Measurements from ENCODE around the gene CLHC1.
"Not testable (repeated sequence)": the region's sequence is repeated elsewhere in the genome, so short reads cannot be mapped to it uniquely, and the experiment has no call there.

CLHC1 gene

DNA sequence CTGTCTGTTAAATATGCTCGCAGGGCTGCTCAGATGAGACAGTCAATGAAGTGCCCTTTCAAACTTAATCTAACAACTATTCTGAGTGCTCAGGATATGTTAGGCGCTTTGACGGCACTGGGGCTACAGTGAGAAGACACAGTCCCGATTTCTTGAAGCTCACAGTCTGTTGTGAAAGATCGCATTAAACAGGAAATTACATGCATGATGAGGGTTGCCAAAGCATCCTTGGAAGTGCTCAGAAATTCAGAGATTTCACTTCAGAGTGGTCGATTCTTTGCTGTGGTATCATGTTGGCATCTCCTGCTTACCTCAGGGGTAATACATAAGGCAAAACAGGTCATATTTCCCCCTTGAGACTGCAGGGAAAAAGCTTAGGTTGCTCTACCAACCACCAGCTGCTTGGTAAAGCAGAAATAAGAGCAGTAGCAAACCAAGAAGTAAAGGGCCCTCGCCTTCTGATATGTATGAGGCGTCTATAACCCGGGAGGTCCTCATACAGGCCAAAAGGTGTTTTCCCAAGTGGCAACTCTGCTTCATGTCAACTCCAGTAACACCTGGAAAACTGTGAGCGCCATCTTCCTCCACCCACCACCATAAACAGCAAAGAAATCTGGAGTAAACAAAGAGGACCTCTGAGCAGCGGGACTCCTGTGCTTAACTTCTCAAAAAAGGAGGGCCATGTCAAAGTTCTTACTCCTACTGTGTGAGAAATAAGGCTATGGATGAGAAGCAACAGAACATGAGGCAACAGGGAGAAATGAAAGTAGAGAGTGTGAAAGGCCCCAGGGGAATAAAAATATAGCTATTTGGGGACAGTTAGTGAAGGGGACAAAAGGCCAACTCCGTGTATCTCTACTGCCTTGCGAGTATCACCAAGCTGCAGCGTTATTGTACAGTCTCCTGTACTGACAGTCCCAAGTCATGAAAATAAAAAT, 79.3 kb downstream of the CLHC1 start:
- no peak for DNase-seq

DNA sequence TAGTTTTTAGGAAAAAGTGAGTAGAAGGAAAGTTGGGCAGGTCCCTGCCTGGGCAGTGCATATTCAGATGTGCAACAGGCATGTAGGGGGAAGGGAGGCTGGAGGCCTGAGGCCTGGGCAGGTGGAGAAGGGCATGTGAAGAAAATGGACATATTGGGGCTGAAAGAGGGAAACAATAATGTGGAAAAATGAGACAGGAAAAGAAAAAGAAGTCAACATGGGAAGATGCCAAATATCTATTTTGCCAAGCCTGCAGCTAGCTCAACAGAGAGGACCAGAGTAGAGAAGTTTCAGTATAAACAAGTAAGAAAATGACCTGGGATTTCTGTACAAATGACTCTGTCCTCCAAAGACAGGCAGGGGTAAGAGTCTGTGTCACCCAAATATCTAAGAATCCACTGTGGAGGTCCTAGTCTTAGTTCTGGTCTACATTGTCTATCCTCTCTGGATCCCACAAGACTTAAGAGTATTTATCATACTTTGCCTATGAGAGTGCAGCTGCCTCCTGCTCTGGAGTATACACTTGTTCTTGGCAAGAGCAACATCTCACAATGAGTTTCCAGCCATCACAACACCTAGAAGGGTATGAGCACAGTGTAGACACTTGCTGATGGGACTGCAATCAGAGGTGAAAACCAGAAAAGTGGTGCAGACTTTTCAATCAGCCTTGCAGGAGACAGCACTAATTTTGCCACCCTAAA, 80.2 kb downstream of the CLHC1 start:
- no peak for DNase-seq

DNA sequence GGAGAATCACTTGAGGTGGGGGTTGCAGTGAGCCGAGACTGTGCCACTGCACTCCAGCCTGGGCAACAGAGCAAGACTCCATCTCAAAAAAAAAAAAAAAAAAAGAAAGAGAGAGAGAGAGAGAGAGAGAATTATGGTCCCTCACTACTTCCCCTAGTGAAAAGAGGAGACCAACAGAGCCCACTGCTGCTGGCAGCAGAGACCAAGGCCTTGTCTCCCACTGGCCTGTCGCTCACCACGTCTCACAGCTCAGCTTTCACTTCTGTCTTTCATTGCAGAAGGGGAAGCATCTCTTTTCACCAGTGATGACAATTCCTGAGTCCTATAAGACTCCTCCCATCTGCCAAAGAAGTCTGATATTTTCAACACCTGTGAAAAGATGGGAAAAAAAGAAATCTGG, 81.3 kb downstream of the CLHC1 start:
- DNase-seq = no peak

DNA sequence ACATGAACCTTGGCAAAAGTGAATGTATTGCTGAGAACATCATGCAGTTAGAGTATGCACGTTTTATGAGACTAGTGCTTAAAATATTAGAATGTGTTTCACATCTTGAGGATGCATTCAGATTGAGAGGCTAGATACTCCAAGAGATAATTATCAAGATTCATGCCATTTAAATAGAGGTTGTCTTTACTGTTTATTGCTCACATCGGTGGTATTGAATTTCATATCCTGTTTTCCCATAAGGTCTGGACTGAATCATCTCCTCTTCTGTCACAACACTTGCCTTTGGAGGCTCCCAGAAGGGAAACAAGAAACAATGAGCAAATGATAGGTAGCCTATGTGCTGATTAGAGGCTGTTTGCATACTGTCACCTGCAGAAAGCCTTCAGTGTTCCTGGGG, 83.8 kb downstream of the CLHC1 start:
- peak; percentile 52 for DNase-seq

DNA sequence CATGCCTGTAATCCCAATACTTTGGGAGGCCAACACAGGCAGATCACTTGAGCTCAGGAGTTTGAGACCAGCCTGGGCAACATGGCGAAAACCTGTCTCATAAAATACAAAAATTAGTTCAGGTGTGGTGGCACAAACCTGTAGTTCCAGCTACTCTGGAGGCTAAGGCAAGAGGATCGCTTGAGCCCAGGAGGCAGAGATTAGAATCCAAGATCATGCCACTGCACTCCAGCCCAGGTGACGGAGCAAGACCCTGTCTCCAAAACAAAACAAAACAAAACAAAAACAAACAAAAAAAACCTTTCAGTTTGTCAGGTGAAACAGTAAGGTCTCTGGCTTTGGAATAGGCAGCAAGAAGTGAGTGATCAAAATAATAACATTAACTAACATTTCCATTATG, 84.6 kb downstream of the CLHC1 start:
- no peak for DNase-seq

DNA sequence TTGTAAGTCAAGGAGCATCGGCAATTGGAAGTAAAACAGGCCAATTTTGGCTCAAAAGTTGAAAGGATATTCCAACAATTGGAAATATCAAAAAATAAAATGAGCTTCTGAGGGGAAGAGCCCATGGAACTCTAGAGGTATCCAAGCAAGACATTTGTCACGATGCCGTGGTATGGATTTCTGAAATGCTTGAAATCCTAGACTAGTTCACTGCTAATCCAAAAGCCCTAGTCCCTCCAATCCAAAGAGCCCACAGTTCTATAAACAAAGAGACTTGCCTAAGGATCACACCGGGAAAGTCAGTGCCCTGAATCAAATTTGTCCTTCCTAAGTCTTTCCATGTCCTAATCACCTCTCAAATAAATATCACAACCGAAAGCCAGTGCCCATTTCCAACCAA, 85.1 kb downstream of the CLHC1 start:
- no peak for DNase-seq

- DNase-seq = no peak
Measured at GRCh38 chr2:55146263-55146662, 85.8 kb downstream of the CLHC1 start.

DNA sequence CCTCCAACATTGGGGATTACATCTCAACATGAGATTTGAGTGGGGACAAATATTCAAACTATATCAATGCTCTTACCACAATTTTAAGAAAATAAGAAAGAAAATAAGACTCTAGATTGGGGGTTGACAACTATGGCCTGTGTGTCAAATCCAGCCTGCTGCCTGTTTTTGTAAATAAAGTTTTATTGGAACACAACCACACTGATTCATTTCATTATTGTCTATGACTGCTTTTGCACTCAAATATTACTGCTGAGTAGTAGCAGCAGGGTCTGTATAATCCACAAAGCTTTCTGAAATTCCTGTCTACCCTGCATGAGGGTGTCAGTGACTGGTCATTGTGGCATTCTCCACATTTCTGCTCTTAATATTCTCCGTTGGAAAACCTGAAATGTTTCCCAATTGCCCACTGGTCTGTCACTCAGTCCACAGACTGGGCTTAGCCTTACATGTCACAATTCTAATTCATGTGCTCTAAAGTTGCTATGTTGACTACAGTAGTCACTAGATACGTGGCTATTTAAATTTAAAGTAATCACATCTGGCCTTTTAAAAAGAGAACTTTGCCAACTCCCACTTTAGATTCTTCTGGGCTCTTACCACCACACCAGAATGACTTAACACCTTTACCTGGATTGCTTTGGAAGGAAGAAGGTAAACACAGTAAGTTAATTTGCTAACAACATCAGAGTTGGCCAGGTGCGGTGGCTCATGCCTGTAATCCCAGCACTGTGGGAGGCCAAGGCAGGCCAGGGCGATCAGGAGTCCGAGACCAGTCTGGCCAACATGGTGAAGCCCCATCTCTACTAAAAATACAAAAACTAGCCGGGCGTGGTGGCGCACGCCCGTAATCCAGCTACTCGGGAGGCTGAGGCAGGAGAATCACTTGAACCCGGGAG, 86.9 kb downstream of the CLHC1 start:
- peak; percentile 37 for DNase-seq

DNA sequence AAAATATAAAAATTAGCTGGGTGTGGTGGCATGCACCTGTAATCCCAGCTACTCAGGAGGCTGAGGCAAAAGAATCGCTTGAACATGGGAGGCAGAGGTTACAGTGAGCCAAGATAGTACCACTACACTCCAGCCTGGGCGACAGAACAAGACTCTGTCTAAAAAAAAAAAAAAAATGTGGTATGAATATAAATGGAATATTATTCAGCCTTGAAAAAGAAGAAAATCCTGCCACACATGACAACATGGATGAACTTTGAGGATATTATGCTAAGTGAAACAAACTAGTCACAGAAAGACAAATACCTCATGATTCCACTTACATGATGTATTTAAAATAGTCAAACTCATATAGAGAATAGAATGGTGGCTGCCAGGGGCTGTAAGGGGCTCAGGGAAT, 88.4 kb downstream of the CLHC1 start:
- DNase-seq = not testable (repeated sequence)

- no peak for DNase-seq
Measured at GRCh38 chr2:55142518-55142917, 89.6 kb downstream of the CLHC1 start.

DNA sequence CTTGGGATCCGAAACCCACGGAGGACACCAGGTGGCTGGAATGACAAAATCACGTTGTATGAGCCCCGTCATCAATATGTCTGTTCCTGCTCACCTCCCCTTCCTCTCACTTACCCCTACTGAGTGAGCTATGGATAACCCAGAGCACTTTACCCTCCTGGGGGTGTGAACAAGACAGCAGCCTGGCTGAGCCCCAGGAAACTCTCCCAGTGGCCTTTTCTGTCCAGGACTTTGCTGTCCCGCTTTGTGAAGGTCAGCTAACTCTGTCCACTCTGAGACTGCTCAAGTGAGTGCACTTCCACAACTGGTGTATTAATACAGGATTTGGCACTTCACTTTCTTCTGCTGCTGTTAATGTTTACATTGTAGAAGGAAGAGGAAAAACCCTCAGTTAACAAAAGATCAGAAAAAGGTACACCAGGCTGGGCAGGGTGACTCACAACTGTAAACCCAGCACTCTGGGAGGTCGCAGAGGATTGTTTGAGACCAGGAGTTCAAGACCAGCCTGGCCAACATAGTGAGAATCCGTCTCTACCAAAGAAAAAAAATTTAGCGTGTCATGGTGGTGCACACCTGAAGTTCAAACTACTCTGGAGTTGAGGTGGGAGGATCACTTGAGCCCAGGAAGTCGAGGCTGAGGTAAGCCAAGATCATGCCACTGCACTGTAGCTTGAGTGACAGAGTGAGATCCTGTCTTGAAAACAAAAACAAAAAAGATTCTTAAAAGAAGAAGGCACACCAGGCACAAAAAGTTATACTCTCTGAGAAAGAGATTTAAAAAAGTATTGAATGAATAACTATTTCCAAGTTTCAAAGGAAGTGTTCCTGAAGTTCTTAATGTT, 90.3 kb downstream of the CLHC1 start:
- no peak for DNase-seq

DNA sequence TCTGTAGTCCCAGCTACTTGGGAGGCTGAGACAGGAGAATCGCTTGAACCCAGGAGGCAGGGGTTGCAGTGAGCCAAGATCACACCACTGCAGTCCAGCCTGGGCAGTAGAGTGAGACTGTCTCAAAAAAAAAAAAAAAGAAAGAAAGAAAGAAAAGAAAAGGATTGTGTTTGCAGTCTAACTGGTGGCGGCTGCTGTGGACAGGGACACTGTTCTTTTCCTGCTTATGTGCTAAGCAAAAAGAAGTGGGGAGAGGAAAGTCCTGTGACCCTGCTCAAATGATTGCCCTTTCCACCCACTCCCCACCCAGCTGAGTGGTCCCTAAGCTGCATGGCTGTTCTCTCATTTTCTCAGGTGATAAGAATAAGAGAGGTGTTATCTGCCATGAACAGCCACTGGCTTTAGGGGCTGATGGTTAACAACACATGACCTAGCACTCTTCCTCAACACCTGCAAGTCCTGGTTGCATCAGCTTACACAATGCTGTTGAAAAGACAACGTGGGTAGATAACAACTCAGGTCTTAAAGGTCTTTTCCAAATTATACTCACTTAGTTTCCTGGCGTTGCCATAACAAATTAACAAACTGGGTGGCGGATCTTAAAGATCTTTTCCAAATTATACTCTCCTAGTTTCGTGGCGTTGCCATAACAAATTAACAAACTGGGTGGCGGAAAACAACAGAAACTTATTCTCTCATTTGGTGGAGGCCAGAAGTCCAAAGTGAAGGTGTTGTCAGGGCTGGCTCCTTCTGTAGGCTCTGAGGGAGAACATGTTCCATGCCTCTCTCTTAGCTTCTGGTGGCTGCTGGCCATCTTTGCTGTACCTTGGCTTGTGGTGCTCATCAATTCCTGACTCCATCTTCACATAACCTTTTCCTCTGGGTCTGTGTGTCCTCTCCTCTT, 91.5 kb downstream of the CLHC1 start:
- no peak for DNase-seq

DNA sequence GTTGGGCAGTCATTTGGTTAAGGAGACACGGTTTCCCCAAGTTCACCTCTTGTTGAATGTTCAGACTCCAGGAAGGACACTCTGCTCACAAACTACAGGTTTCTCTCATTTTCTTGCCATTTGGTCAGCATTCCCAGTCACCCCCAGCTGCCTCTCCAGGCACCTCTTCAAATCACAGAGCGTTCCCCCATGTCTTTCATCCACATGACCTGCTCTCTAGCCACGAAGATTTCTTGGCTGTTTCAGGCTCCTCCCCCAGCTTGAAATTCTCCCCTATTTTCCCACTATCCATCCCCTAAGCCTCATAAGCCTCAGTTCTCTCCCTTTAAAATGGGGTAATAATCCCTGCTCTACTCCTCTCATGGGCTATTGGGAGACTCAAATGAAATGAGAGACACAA, 92.8 kb downstream of the CLHC1 start:
- no peak for DNase-seq

DNA sequence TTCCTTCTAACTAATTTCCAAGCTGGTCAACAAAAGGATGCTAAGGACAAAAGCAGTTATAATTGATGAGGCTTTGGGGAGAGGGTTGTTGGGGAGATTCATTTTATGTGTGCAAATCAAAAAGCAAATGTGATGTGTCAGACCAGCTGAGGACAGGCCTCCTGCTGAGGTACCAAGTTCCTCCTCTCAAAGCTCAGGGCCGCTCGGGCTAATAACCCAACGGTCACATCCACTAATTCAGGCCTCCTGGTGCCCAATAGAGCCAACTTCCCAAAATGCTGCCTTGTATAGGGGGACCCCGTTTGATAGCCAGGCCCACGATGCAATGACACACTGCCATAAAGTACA, 93.2 kb downstream of the CLHC1 start:
- no peak for DNase-seq

DNA sequence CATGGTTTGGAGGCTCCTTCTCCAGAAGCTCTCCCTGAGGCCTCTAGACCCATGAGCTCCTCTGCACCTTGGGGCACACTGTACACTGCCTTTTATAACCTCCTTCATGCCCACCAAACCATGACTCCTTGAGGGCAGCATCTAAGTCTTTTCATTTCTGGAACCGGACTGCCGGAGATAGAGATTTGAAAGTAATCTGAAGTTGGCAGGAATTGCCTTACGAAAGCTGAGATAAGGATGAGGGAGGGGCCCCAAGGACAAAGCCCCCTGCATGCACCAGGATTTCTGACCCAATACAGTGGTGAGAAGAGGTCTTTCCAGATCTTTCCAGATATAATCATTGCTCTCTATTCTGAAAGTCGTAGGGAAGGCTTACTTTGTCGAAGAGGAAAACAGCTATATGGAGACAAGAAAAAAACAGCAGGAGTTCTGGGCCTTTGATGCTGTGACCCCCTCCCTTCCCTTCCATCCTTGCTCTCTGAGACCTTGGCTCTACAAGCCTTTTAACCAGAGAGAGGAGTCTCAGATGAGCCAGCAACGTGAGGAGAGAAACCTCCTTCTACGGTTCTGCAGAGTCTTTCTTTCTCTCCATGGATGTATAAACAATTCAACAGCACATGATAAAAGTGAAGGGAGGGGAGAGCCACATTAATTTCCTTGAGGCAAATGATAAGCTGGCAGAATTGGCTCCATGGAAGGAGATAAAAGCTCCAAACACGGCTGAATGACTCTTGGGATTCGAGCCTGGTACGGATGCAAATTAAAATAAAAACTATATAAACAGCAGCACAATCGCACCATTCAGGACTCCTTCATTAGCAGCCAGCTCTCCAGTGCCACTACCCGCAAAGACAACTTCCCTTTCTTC, 93.8 kb downstream of the CLHC1 start:
- DNase-seq = no peak

GRCh38 chr2:55137024-55137958, 94.8 kb downstream of the CLHC1 start:
- no peak for DNase-seq

GRCh38 chr2:55136138-55136541, 96.0 kb downstream of the CLHC1 start:
- no peak for DNase-seq

DNA sequence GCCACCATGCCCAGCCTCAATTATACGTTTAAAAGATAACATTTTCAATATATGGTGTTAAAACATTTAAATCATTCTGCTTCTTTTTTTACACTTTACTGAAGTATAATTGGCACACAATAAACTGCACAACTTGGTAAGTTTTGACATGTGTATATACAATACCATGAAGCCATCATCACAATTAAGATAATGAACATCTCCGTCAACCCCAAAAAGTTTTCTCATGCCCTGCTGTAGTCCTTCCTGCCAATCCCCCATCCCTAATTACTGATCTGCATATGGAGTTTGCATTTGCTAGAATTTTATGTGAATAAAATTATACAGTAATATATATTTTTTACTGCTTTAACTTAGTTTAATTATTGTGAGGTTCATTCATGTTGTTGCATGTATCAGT, 96.6 kb downstream of the CLHC1 start:
- DNase-seq = no peak

GRCh38 chr2:55134316-55134706, 97.8 kb downstream of the CLHC1 start:
- no peak for DNase-seq

Data from fibroblast of skin of back (primary cell).